ENCODE data around the gene ATP2B2.

Gene ATP2B2

DNA sequence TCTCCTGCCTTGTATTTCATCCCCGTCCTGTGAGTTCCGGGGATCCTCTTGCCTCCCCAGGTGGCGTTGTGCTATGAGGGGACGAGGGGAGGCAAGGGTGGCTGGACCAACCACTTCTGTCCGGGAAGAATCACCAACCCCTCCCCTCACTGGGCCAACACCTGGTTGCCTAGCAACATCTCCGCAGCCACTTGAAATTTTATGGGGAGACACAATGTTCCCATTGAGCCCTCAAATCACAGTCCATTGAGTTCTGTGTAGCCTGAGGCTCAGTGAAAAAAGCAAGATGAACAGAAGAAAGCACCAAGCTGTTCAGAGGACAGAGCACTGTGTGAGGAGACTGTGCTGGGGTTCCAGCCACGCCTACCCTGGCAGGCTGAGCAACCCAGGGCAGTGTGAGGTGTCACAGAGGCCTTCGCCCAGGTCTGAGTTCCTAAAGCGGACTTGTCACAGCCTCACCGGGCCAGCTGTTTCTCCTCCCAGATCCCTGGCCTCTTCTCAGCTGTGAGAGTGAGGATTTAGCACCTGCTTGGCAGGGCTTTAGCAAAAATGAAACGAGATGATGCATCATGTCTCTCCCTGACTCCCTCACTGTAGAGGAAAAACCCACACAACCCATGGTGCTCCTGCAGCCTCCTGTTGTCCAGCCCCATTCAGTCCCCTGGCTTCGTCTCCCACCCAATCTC is 76.8 kb downstream of the ATP2B2 start:
- no peak for DNase-seq (ENCODE audit: low read depth)

DNA sequence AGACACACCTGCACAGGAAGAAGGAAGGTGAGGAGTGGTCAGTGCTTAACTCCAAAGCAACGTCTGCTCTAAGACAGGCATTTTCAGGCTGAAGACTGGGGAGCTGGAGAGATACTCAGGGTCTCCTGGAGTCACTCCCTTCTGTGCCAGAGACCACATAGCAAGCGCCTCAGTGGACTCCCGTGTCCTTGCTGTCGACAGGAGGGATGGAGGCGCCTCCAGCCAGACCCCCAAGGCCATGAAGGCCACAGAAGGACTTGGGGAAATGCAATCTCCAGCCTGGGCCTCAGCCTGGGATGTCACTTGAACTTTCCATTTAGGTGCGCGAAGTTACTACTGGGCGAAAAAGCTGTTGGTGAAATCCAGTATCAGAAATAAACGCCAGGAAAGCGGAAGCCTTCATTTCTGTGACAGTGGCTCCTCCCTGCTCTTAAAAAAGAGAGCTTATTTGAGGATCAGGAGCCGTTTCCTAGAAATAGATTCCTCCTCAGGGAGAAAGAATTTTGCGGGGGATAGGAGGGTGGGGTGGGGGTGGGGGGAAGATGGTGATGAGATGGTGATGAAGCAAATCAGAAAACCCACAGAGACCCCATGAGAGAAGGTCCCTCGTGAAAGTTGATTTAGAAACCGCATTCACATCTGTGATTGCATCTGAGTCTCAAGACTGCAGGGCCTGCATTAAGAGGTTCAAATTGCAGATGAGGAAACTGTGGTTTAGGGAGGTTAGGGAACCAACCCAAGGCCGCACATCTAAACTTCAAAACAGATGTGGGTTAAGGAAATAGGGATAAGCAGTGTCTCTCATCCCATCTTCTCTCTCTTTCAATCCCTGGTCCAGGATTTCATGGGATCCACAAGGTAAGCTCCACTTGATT is 78.8 kb downstream of the ATP2B2 start:
- no peak for DNase-seq (ENCODE audit: low read depth)

DNA sequence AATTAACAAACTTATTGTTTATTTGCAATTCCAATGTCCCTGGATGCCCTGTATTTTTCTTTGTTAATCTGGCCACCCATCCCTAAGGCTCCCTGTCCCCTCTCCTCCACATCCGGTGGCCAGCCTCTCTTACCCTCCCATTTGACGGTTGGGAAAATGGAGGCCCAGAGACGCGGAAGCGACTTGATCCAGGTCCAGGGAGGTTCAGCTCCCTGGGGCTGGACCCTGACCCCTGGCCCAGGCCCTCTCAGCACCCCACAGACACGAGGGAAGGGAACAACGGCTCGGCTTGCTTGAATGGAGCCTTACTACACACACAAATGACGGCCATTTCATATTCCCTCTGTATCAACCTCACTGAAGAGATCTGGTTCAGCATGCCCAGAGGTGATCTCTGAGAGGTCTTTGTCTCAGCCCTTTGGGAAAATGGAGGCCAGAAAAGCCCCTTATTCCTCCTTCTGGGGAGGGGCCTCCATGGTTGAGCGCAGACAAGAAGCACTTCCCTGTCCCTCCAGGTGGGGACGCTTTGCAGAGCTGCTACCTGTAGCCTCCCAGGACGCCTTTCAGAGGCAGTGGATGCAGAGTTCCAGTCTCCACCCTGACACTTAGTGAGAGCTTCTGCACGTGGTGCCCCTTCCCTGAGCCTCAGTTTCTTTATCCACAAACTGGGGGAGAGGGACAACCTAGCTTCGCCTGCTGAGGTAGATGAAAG is 82.1 kb downstream of the ATP2B2 start:
- DNase-seq (ENCODE audit: low read depth): no peak

DNA sequence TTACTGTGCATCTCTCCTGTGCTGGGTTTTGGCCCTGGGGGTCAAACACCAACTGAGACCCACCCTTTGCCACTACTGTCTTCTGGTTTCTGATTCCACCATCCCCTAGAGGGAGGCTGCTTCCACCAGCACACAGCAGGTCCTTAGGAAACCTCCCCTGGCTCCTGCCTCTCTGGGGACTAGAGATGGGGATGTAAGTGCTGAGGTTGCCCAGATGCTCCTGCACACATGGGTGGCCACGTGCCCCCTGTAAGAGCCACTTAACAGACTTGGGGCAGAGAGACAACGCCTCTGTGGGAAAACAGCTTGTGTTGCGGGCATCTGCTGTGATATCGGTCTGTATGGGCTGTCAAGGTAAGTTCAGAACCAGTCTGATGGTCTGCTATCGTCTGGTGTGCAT is 83.4 kb downstream of the ATP2B2 start:
- no peak for DNase-seq (ENCODE audit: low read depth)

DNA sequence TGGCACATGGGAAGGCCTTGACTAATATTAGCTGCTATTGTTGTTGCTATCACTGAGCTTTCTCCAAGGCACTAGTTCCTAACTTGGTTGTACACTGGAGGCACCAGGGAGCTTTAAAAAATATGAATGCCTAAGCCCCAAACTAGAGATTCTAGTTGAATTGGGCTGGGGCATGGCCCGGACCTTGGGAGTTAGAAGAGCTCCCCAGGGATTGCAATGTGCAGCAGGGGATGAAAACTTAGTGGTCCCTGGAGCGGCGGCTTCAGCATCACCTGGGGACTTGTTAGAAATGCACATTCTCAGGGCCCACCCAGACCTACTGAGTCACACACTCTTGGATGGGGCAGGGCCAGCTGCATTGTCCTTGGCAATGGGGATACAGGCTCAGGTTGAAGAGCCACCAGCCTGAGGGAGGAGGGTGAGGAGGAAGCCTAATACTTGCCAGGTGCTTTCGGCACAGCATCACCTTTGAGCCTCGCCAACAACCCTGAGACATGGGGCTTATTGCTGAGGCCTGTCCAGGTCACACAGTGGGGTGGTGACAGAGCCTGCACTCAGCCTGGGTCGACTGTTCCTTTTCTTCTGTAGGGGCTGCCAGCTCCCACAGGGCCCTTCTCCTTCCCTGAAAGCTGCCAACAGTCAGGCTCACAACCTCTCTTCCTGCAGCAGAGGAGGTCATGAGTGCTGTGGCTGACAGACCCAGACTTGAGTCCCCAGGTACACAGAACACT is 84.5 kb downstream of the ATP2B2 start:
- DNase-seq (ENCODE audit: low read depth): no peak

DNA sequence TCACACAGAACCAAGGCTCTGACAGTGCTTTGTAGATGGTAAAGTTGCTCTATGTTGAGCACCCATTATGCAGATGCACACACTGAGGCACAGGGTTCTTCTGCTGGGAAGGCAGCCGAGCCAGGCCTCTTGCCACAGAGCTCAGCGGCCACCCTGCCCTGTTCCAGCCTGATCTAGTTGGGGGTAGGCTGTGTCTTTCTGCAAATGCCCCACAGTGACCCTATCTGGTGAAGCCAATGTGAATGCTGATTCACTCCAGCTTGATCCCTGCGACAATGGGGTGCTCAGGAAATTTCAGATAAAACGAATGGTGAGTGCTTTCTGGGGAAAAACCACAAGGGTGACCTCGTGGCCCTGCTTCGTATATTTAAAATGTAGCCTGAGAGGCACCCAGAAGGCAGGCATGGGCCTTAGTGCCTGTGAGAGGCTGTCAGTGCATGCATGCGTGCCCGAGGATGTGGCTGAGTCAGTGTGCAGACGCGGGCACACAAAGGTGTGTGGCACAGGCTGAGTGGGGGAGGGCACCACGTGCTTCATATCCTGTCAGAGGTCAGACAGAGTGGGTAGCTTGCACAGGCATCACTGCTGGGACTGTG is 85.7 kb downstream of the ATP2B2 start:
- no peak for DNase-seq (ENCODE audit: low read depth)

DNA sequence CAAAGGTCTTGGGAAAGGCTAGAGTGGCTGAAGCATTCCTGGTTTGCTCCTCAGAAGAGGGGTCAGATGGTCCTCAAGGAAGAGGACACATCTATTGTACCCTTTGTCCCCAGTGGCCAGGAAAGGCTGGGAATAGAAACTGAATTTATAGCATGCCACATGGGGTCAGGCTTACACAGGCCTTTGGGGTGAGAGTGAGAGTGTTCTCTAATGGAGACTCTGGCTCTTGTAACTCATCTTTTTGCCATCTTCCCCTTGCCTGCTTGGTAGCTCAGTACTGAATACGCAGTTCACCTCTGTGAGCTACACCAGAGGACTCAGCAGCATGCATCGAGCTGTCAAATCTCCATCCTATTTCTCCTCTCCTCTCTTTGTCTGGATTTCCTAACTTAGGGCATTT is 87.5 kb downstream of the ATP2B2 start:
- no peak for DNase-seq (ENCODE audit: low read depth)

DNA sequence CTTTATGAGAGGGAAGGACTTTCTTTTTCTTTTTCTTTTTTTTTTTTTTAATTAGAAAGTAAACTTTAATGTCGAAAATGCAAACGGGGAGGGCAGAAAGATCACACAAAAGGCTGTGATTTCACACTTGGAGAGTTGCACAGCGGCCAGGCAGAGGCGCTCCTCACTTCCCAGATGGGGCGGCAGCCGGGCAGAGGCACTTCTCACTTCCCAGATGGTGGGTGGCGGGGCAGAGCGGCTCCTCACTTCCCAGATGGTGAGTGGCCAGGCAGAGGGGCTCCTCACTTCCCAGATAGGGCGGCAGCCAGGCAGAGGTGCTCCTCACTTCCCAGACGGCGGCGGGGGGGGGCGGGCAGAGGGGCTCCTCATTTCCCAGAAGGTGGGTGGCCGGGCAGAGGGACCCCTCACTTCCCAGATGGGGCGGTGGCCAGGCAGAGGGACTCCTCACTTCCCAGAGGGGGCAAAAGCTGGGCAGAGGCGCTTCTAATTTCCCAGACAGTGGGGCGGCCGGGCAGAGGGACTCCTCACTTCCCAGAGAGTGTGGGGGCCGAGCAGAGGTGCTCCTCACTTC is 88.6 kb downstream of the ATP2B2 start:
- no peak for DNase-seq (ENCODE audit: low read depth)

DNA sequence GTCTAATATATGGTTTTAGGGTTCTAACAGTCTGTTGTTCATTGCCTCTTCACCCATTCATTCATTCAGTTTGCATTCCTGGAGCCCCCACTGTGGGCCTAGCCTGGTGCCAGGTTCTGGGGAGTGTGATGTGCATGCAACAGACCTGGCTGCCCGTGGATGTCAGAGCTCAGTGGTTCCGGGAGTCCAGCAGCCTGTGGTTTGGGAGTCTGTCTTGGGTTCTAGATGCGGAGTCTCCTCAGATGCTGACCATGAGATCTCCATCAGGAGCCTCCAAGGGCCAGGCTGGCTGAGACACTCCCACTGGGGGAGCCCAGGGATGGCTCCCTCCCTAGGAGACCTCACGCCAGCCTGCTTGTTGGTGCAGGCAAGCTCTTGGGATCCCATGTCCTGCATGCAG is 92.3 kb downstream of the ATP2B2 start:
- DNase-seq (ENCODE audit: low read depth): no peak

DNA sequence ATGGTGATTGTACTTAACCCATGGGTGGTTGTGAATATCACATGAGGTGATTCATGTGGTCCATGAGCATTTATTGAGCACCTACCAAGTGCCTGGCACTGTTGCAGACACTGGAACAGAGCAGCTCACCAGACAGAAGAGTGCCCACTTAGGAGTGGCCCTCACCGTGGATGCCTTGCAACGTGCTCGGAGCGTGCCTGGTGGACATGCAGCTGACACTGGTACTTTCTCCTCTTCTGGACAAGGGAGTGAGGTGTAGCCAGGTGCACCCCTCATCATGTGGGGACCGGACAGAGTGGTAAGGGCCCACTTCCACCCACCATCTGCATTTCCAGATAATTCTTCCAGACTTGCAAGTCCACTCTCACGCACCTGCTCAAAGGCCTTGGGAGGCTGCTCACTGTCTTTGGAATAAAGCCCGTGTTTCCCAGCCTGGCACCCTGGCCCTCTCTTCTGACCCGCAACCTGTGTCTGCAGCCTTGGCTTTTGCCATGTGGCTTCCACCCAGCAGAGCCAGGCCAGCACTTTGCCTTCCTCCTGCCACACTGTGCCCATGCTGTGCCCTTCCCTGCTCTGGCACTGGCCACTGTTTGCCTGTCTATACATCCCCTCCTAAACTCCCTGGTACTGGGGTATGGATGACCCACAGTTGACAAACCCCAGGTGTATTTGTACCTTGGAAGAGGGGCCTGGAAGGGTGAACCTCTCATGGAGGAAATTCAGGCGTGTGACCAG is 93.6 kb downstream of the ATP2B2 start:
- DNase-seq (ENCODE audit: low read depth): no peak

DNA sequence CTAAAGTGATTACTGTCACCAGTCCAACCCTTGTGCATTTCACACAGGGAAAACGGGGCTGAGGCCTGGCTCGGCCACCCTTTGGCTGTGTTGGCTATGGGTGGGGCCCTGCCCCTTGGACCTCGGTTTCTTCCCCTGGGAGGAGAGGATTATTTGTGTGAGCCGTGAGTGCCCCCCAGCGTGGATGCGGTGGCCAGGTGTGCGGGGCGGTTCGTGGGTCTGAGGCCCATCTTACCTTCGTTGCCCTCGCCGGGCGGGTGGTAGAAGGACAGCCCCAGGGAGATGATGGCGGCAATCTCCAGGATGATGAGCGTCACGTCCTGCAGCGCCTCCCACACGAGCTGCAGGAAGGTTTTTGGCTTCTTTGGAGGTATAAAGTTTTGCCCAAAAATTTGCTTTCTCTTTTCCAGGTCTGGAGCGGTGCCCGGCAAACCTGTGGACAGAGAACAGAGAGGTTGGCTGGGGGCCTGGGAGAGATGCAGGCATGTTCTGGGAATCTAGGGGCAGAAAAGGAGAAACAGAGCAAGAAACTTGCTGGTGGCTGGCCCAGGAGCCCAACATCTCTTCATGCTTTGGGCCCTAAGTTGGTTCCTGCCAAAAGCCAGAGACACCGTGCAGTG is 94.9 kb downstream of the ATP2B2 start:
- DNase-seq (ENCODE audit: low read depth): no peak

DNA sequence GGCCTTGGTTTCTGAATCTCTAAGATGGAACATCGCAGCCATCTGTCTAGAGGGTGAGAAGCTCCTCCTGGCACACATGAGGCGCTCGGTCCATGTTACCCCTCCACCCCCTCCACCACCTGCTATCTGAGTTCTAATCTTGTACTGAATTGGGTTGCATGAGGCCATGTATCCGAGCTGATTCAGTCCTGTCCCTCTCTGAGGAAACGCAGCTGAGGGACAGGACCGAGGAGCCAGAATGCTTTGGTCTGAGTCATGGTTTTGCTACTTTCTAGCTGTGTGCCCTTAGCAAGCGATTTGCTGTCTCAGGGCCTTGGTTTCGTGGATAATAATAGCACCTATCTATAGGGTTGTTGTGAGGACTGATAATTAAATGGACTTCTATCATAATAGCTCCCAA is 96.7 kb downstream of the ATP2B2 start:
- no peak for DNase-seq (ENCODE audit: low read depth)

DNA sequence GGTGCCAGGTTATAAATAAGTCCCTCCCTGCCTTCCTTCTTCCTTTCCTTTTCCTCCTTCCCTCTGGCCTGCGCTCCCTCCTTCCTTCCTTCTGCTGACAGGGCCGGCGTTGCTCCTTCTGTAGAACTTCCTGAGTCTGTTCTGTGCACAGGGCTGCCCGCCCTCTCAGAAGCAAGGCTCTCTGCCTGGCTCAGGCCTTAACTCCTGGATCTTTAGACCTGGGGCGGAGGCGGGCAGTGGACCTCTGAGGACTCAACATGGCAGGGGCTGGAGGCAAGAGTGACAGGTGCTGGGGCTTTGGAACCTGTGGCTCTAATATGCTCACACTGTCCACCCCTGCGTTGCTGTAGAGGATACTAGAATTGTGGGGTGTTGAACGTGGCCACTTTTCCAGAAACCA is 98.0 kb downstream of the ATP2B2 start:
- no peak for DNase-seq (ENCODE audit: low read depth)

DNA sequence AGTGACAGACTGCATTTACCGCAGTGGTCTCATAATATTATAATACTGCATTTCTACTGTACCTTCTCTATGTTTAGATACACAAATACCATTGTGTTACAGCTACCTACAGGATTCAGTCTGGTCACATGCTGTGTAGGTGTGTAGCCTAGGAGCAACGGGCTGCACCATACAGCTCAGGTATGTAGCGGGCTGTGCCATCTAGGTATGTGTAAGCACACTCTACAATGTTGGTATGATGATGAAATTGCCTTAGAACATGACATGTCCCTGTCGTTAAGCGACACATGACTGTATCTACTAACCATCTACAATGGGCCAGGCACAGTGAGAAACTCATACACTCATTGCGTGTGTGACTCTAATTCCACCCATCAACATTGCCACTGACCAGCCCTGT is 99.0 kb downstream of the ATP2B2 start:
- no peak for DNase-seq (ENCODE audit: low read depth)

DNA sequence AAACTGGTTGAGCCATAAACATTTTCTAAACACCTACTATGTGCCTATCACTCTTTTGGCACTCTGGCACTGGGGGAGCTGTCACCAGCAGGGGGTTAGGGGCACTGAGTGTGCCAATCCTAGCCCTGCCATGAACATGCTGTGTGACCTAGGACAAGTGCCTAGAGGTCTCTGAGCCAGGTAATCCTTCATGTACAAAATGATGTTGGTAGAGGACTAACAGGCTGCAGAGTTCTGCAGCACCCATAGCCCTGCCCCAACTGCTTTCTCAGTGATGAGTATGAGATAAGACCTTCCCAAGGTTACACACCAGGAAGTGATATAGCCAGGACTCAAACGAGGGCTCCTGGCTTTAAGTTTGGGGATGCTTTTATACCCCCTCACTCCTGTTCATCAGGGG is 99.6 kb downstream of the ATP2B2 start:
- no peak for DNase-seq (ENCODE audit: low read depth)

DNA sequence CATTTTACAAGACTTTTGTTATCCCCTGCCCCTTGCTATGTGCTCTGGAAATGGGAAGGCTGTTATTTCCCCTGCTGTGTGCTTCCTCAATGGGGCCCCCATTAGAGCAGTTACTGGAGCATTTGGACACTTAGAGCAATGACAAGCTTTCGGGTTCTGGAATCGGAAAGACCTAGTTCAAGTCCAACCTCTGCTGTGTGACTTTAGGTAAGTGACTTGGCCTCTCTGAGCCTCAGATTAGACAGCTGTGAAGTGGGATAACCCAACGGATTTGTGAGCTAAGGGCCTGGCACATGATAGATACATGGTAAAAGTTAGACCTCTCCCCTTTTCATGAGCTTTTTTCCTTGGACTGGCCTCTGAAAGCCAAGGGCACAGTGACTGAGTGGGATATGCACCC is 100.5 kb downstream of the ATP2B2 start:
- no peak for DNase-seq (ENCODE audit: low read depth)

DNA sequence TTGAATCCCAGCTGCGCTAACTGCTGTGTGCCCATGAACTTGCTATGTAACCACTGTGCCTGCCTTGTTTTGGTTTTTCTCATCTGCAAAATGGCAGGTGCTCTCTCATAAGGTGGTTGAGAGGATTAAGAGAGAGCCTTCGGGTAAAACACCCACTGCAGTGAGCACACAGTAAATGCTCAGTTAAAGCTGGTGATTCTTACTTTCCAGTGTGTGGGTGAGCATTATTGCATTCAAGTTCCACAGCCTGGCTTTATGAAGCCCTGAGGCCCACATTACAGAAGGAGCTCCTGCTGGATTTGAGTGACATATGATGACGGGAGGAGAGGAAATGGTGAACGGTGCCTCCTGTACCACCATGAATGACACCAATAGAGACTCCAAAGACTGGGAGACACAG is 101.0 kb downstream of the ATP2B2 start:
- DNase-seq (ENCODE audit: low read depth): no peak

DNA sequence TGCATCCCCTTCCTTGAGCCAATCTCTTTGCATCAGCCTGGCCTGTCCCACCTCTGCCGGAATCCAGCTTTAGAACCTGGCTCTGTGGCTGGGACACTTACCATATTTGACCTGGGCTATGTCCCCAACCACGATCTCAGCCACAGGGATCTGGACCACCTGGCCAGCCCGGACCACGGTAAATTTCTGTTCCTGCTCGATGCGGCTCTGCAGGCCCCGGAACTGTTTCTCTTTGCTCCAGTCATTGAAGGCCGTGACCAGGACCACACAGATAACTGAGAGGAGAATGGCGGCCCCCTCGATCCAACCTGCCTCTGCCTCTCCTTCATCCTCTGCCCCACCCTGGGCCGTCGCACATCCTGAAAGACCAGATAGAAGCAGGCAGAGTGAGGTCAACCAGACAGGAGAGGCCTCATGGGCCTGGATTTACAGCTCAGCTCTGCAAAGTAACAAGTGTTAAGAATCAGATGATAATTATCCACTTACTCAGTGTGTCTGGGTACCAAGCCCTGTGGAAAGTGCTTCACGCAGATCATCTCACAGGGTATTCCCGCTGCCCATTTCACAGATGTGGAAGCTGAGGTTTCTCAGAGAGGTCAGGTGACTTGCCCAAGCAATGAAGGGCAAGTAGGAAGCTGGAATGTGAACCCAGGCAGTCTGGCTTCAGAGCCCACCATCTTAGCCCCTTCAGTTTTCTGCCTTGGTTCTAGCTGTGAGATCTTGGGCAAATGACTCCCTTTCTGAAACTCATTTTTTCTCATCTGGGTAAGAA is 103.2 kb downstream of the ATP2B2 start:
- no peak for DNase-seq (ENCODE audit: low read depth)

DNA sequence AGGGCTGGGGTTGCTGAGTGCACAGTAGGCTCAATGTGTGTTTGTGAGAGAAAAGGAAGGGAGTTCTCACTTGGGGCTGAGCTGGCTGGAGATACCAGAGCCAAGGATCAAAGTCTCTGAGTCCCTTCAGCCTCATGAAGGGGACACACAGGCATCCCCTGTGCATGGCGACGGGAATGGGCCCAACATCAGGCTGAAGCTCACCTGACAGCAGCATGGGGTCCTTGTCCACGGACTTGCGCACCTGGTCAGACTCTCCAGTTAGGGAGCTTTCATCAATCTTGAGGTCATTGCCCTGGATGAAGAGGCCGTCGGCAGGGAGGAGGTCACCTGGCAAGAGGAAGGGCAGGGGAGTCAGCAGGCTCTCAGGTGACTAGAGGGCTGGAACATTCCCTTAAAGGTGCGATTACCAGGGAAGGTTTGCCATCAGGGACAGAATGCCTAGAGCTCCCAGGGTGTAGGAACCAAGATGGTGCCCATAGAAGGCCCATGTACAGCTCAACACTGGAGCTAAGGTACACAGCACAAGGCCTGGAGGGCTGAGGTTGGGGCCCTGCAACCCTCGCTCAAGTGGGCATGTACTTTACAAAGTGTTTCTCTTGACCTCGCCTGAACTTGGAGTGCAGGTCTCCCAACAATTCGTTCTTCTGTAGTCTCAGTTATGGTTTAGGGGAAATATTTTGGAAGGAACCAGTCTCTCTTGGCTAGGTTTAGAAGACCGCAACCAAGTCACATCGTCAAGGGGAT is 104.5 kb downstream of the ATP2B2 start:
- DNase-seq (ENCODE audit: low read depth): no peak

All from HS-5 (cell line).